GM21360 (cell line): Measurements from ENCODE around the gene ACOT12.
"Not testable (repeated sequence)": the region's sequence is repeated elsewhere in the genome, so short reads cannot be mapped to it uniquely, and the experiment has no call there.

Experiments
- ATAC-seq: cut with Tn5 transposase; IDR thresholded peaks from one replicate; pipeline ENCODE4 v1.9.1; 2021; ENCODE audit warnings: mild to moderate bottlenecking, moderate library complexity; ENCODE audit not compliant: unreplicated experiment

Gene ACOT12

DNA sequence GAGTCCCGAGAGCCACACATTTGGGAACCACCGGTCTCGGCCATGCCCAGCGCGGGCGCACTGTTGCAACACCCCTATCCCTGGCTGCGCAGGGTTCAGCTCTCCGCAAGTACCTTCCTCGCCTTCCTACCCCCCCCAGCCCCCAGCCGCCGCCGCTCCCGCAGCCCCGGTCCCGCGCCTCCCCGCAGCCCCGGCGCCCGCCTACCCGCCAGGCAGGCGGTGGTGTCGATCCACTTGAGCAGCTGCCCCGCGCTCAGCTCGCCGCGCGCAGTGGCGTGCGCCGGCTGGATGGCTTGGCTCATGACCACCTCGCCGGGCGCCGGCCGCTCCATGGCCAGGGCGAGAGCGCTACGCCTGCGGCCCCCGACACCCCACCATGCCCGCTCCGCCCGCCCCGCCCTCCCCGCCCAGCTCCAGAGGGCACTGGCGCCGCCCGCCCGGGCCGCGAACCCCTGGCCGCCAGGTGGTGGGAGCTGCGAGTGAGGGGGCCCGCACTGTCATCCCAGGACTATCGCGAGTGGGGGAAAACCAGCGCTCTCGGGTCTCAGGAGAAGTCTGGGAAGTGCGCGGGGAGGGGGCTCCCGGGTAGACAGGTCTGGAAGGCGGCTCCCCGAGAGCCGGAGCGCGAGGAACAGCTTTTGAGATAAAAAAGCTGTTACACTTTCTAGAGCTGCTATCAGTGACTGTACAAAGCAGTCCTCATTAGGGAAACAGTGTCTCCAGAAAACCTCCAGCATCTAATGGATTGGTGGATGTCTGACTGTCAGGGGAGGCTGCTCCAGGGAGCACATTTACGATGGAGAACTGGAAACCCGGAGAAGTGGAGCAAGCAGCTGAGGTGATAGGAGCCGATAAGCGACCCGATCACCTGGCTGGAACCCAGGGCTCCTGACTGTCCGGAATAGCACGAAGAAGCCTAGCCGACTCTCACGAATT lies at the start of gene ACOT12:
TSS of gene ACOT12 (minus strand) at position 352 of the 936 bp plus-strand sequence. CDS start at position 332, 20 bp downstream.
- no peak for ATAC-seq

- no peak for ATAC-seq
Measured at GRCh38 chr5:81435023-81435422, 41.1 kb upstream of the ACOT12 start.

DNA sequence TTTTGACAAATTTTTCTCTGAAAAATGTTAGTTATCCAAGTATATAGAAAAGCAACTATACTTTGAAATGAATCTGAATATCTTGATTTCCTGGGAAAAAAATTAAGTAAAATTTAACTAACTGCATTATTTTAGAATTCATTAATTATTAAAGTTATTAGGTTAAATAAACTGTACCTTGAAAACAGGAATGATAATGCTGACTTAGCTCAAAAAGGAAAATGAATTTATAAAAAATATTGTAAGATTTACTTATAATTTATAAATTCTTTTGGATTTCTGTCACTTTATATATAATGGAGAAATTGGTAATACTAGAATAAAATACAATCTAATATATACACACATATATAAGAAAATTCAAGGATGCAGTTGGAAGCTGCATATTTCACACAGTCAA lies 36.1 kb upstream of the ACOT12 start:
- ATAC-seq, result no peak

- ATAC-seq, result no peak
Measured at GRCh38 chr5:81429363-81429762, 35.4 kb upstream of the ACOT12 start.

GRCh38 chr5:81428861-81429260 lies 34.9 kb upstream of the ACOT12 start:
- ATAC-seq, result no peak

- no peak for ATAC-seq
Measured at GRCh38 chr5:81428446-81428845, 34.5 kb upstream of the ACOT12 start.

DNA sequence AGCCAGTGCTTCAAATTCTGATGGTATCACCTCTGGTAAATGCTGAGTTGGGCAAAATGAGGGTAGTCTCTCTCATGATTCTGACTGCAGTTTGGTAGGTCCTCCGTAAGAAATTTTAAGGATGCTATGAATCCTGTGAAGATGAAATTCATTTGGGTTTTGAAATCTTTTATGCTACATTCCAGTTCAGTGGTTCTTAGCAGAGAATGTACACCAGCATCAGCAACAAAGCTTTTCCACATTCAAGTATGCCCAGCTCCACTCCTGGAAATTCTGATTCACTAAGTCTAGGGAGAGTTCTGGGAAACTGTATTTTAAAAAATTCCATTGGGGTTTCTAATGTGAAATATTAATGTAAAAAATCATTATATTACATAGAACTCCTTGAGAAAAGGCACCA lies 33.6 kb upstream of the ACOT12 start:
- no peak for ATAC-seq

DNA sequence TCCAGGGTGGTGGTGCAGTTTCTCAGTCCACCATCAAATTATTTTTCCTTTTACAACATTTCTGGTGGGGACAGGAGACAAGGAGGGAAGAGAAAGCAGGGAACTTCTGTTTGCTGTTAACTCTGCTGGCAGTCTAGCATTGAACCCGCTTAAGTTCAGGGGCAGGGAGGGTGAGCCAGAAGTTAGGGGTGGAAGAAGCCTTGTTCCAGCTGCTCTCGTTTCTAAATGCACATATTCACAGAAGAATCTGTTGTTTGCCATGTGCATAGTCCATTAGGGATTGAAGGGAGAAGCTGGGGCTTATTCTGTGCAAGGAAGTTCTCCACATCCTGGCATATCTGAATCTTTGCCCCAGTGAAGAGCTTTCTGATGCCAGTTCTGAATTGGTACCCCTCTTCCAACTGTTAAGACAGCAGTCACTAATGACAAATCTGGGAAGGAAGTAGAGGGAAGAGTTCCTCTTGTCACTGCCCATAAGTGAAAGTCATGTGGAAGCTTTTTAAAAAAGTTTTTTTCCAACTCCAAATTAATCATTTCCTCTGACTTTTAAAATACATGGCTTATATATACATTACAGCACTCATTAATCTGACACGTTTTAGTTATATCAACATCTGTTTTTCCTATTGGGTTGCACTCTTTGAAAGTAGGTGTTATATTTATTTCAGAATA lies 32.6 kb upstream of the ACOT12 start:
- no peak for ATAC-seq

GRCh38 chr5:81425569-81425968 lies 31.6 kb upstream of the ACOT12 start:
- no peak for ATAC-seq

GRCh38 chr5:81424728-81425127 lies 30.8 kb upstream of the ACOT12 start:
- ATAC-seq, result no peak

- ATAC-seq, result no peak
Measured at GRCh38 chr5:81422671-81423070, 28.7 kb upstream of the ACOT12 start.

DNA sequence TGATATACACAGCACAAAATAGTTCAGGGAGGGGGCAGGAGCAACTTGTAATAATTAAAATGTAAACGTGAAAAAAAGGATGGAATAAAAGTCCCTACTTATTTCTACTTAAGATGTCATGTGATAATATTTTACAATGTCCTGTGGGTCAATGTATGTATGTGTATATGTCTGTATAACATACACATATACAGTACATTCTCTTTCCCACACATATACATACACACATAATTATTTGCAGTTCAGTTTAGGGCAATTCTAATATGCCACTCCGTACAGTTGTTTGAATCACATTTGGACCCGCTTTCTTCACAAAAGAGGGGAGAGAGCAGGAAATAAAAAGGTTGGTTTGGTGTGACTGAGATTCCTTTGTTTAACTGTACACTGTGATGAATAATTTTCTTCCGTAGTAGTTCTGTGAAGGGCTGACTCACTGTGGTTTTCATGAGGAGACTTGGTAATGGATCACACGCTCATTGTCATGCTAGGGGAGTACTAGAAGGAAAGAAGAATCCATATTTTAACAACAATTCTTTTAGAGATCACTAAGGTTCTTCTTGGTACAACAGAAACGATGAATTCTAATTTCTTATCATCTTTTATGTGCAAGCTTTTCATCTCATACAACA lies 26.2 kb upstream of the ACOT12 start:
- no peak for ATAC-seq

GRCh38 chr5:81418606-81419005 lies 24.7 kb upstream of the ACOT12 start:
- no peak for ATAC-seq

- no peak for ATAC-seq
Measured at GRCh38 chr5:81417052-81417451, 23.1 kb upstream of the ACOT12 start.

DNA sequence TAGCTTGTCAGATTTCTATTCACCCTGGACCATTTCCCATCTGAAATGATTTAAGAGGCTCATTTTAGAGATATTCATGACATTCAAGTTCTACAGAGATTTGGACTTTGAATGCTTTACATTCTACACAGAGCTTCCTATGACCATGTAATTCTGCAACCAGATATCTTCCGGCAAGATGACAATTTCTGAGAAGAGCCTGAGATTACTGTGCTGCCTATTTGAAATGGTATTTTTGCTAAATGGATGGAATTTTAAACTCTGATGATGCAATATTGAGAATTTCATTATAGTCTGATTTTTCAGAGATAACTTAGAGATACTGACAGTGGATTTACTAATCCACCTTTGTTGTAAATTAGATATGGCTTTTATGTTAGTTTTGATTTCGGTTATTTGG lies 16.0 kb upstream of the ACOT12 start:
- ATAC-seq, result no peak

- no peak for ATAC-seq
Measured at GRCh38 chr5:81409361-81409760, 15.4 kb upstream of the ACOT12 start.

- no peak for ATAC-seq
Measured at GRCh38 chr5:81408496-81408895, 14.6 kb upstream of the ACOT12 start.

- ATAC-seq, result not testable (repeated sequence)
Measured at GRCh38 chr5:81407811-81408210, 13.9 kb upstream of the ACOT12 start.

DNA sequence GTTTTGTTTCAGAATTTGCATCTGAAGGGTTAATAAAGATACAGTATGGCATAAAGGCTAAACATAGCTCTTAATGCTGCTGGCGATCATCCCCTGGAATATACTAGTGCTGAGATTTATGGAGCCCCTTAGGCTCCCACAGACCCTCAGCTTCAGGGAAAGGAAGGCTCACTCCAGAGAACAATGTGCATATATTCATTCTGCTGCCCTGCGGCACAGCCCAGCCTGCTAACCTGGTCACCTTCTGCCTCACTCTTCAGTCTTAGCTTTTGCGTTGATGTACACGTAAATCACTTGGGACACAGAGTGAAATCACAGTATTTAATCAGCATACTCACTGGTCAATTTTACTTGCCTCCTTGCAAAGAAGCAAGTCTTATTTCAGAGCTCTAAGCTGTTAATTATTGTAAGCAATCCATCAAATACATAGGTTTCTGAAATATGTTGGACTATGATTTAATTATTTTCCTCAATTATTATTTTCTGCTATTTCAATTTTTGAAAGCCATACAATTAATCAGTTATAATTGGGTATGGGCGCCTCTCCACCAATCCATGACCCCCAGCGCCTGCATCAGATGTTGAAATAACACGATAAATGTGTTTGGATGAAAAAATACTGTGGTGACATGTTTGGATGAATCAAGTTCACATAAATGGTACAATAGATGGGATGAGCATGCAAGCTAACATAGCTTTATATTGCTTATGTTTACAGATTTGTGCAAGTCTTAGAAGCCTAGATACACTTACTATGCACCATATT lies 11.4 kb upstream of the ACOT12 start:
- no peak for ATAC-seq

DNA sequence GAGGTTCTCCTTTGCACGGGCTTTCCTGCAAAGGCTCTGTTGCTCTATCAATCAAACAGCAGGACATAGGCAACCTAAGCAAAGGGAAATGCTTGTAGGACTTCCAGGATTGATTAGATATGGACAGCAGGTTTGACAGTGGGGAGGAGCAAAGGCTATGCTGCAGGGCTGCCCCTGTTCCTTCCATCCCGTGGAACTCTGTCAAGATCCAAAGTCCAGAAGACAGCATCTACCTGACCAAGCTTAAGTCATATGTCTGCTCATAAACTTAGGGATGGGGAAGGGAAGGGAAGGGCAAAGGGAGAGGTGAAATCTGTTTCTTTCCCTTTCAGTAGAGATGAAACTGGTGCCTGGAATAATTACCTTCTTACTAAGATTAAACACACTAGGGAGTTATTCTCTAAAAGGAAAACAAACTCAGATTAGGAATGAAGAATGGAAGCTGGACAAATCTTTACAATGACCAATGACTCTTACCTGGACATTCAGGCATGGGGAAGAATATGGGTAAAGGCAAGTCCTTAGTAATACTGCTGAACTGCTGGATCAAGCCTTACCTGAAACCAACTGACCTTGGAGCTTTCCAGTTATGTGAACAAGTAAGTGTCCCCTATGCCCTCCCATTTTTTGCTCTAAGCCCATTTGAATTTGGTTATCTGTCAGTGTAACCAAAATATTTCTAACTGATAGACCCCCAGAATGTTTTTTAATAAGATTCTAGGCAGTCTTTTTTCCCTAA lies 8.4 kb upstream of the ACOT12 start:
- no peak for ATAC-seq
